SJCRH30 (cell line): Measurements from ENCODE around the gene RAPGEF5. TPM values are rescaled to one million over a fixed set of nuclear protein-coding genes. Genes with fewer than 3 reads are reported as not detected.

Experiments used
- DNase-seq, 2 experiments: peaks; one replicate each; pipeline ENCODE4 v3.0.0-alpha.2; 2015 to 2020
- H3K27ac ChIP-seq: fragments of 250-450 bp; sonication (Bioruptor Pico); 2 replicates; pipeline ENCODE4 v1.5.1; 2020; ENCODE audit warnings: mild to moderate bottlenecking, moderate library complexity
- H3K27me3 ChIP-seq: fragments of 250-450 bp; sonication (Bioruptor Pico); 2 replicates; pipeline ENCODE4 v1.5.1; 2020; ENCODE audit warnings: mild to moderate bottlenecking, moderate library complexity
- H3K36me3 ChIP-seq: fragments of 250-450 bp; sonication (Bioruptor Pico); 2 replicates; pipeline ENCODE4 v1.5.1; 2020; ENCODE audit warnings: mild to moderate bottlenecking, moderate library complexity
- H3K4me1 ChIP-seq: fragments of 250-450 bp; sonication (Bioruptor Pico); 2 replicates; pipeline ENCODE4 v1.5.1; 2020; ENCODE audit warnings: mild to moderate bottlenecking, moderate library complexity
- H3K4me3 ChIP-seq: fragments of 250-450 bp; sonication (Bioruptor Pico); 2 replicates; pipeline ENCODE4 v1.5.1; 2020; ENCODE audit warnings: mild to moderate bottlenecking, moderate library complexity
- H3K9me3 ChIP-seq: fragments of 250-450 bp; sonication (Bioruptor Pico); replicated peaks from 2 replicates; pipeline ENCODE4 v1.5.1; 2020; ENCODE audit warnings: mild to moderate bottlenecking, moderate library complexity
- total RNA-seq: library from RNA; depleted of rRNA; stranded (reverse); fragments of >200 nt; shearing (Covaris generic); gene quantifications from 2 replicates; pipeline ENCODE4 v1.2.3, GENCODE V29; 2014

The RAPGEF5 gene
- total RNA-seq, 1 experiment from 2014 or later, result 0.14 TPM

GRCh38 chr7:22361795-22362194 lies 4.8 kb upstream of the RAPGEF5 start:
- Histone ChIP-seq H3K9me3 (no peaks in the 10 kb centered on the region), H3K36me3 (no peaks in the 10 kb centered on the region), H3K4me3 (no peak overlapping the region), H3K27me3 (no peaks in the 10 kb centered on the region), H3K4me1 (no peaks in the 10 kb centered on the region), H3K27ac (no peak overlapping the region)
- DNase-seq, result no peak

GRCh38 chr7:22361320-22361719 lies 4.4 kb upstream of the RAPGEF5 start:
- no peak overlapping the region for H3K4me3 ChIP-seq
- H3K4me1 ChIP-seq, result no peaks in the 10 kb centered on the region
- no peak for DNase-seq
- H3K9me3 ChIP-seq, result no peaks in the 10 kb centered on the region
- H3K27ac ChIP-seq, result no peak overlapping the region
- no peaks in the 10 kb centered on the region for H3K27me3 ChIP-seq
- no peaks in the 10 kb centered on the region for H3K36me3 ChIP-seq

- H3K36me3 ChIP-seq, result no peaks in the 10 kb centered on the region
- no peaks in the 10 kb centered on the region for H3K4me1 ChIP-seq
- H3K4me3 ChIP-seq, result no peak overlapping the region
- no peaks in the 10 kb centered on the region for H3K9me3 ChIP-seq
- H3K27ac ChIP-seq, result no peak overlapping the region
- no peak for DNase-seq
- no peaks in the 10 kb centered on the region for H3K27me3 ChIP-seq
Observed at GRCh38 chr7:22358820-22359697, 2.1 kb upstream of the RAPGEF5 start.

GRCh38 chr7:22357311-22358175 lies 589 bp upstream of the RAPGEF5 start:
- Histone ChIP-seq H3K9me3 (no peaks in the 10 kb centered on the region), H3K4me1 (no peaks in the 10 kb centered on the region), H3K27me3 (no peaks in the 10 kb centered on the region), H3K36me3 (no peaks in the 10 kb centered on the region), H3K4me3 (no peak overlapping the region), H3K27ac (no peak overlapping the region)
- DNase-seq, result no peak

- Histone ChIP-seq H3K27ac (no peak overlapping the region), H3K4me3 (no peak overlapping the region), H3K4me1 (no peaks in the 10 kb centered on the region), H3K36me3 (no peaks in the 10 kb centered on the region), H3K9me3 (no peaks in the 10 kb centered on the region), H3K27me3 (no peaks in the 10 kb centered on the region)
- no peak for DNase-seq
Observed at GRCh38 chr7:22356010-22356691, 803 bp downstream of the RAPGEF5 start.

- Histone ChIP-seq H3K27ac (no peak overlapping the region), H3K4me3 (no peak overlapping the region), H3K4me1 (no peaks in the 10 kb centered on the region), H3K9me3 (no peaks in the 10 kb centered on the region), H3K36me3 (no peaks in the 10 kb centered on the region), H3K27me3 (no peaks in the 10 kb centered on the region)
- no peak for DNase-seq
Observed at GRCh38 chr7:22355620-22356009, 1.3 kb downstream of the RAPGEF5 start.

- no peak for DNase-seq
- Histone ChIP-seq H3K27me3 (no peaks in the 10 kb centered on the region), H3K36me3 (no peaks in the 10 kb centered on the region), H3K9me3 (no peaks in the 10 kb centered on the region), H3K4me1 (no peaks in the 10 kb centered on the region), H3K27ac (no peak overlapping the region), H3K4me3 (no peak overlapping the region)
Observed at GRCh38 chr7:22354462-22354861, 2.5 kb downstream of the RAPGEF5 start.

- Histone ChIP-seq H3K27ac (no peak overlapping the region), H3K9me3 (no peaks in the 10 kb centered on the region), H3K27me3 (no peaks in the 10 kb centered on the region), H3K4me1 (no peaks in the 10 kb centered on the region), H3K4me3 (no peak overlapping the region), H3K36me3 (no peaks in the 10 kb centered on the region)
- DNase-seq, result no peak
Observed at GRCh38 chr7:22352887-22353286, 4.1 kb downstream of the RAPGEF5 start.

- Histone ChIP-seq H3K36me3 (no peaks in the 10 kb centered on the region), H3K27me3 (no peaks in the 10 kb centered on the region), H3K4me1 (no peaks in the 10 kb centered on the region), H3K27ac (no peak overlapping the region), H3K9me3 (no peaks in the 10 kb centered on the region; the same call in 1 of the 2 replicates), H3K4me3 (no peak overlapping the region)
- no peak for DNase-seq
Observed at GRCh38 chr7:22351878-22352277, 5.1 kb downstream of the RAPGEF5 start.

GRCh38 chr7:22351329-22351692 lies 5.6 kb downstream of the RAPGEF5 start:
- Histone ChIP-seq H3K27me3 (no peaks in the 10 kb centered on the region), H3K9me3 (no peaks in the 10 kb centered on the region; the same call in 1 of the 2 replicates), H3K4me1 (no peaks in the 10 kb centered on the region), H3K4me3 (no peak overlapping the region), H3K27ac (no peak overlapping the region), H3K36me3 (no peaks in the 10 kb centered on the region)
- DNase-seq, result no peak

- H3K4me3 ChIP-seq, result no peak overlapping the region
- H3K4me1 ChIP-seq, result no peaks in the 10 kb centered on the region
- no peak for DNase-seq
- no peaks in the 10 kb centered on the region for H3K27me3 ChIP-seq
- no peak overlapping the region for H3K27ac ChIP-seq
- H3K36me3 ChIP-seq, result no peaks in the 10 kb centered on the region
- H3K9me3 ChIP-seq, result no peaks in the 10 kb centered on the region; the same call in 1 of the 2 replicates
Observed at GRCh38 chr7:22350466-22351328, 6.3 kb downstream of the RAPGEF5 start.

- no peaks in the 10 kb centered on the region for H3K27me3 ChIP-seq
- H3K9me3 ChIP-seq, result no peaks in the 10 kb centered on the region; the same call in 1 of the 2 replicates
- no peaks in the 10 kb centered on the region for H3K36me3 ChIP-seq
- DNase-seq, result no peak
- H3K4me1 ChIP-seq, result no peaks in the 10 kb centered on the region
- no peak overlapping the region for H3K27ac ChIP-seq
- H3K4me3 ChIP-seq, result no peak overlapping the region
Observed at GRCh38 chr7:22348379-22348778, 8.6 kb downstream of the RAPGEF5 start.

- DNase-seq, result no peak
- no peaks in the 10 kb centered on the region for H3K36me3 ChIP-seq
- H3K4me3 ChIP-seq, result no peak overlapping the region
- no peaks in the 10 kb centered on the region for H3K27me3 ChIP-seq
- H3K9me3 ChIP-seq, result no peaks in the 10 kb centered on the region; the same call in 1 of the 2 replicates
- H3K27ac ChIP-seq, result no peak overlapping the region
- no peaks in the 10 kb centered on the region for H3K4me1 ChIP-seq
Observed at GRCh38 chr7:22346383-22347107, 10.4 kb downstream of the RAPGEF5 start.
